Tibial nerve (tissue), 4 donors: ENCODE data around the gene KIRREL3. TPM values are rescaled to one million over a fixed set of nuclear protein-coding genes. Genes with fewer than 3 reads are reported as not detected.

ENCODE experiments used
- DNase-seq, 2 donors: peaks; one replicate each; pipeline ENCODE4 v3.0.0-alpha.2; 2019; ENCODE audit warnings: low spot score in 2 of 2
- H3K27ac ChIP-seq, 4 donors: fragments of 200-600 bp; sonication (generic) in 3 of 4; one replicate each; pipeline ENCODE4 v1.5.1; 2017 to 2019; ENCODE audit warnings: mild to moderate bottlenecking in 1 of 4
- H3K27me3 ChIP-seq, 2 donors: fragments of 200-600 bp; sonication (generic) in 1 of 2; one replicate each; pipeline versions ENCODE4 v1.5.1 to v1.6.0; 2017 to 2019
- H3K36me3 ChIP-seq, 3 donors: fragments of 200-600 bp; sonication (generic); one replicate each; pipeline ENCODE4 v1.5.1; 2018 to 2019
- H3K4me1 ChIP-seq, 4 donors: fragments of 200-600 bp; sonication (generic) in 3 of 4; one replicate each; pipeline ENCODE4 v1.5.1; 2017 to 2019
- H3K4me3 ChIP-seq, 4 donors: fragments of 200-600 bp; sonication (generic) in 3 of 4; one replicate each; pipeline ENCODE4 v1.5.1; 2017 to 2019; ENCODE audit warnings: mild to moderate bottlenecking in 1 of 4, moderate library complexity in 1 of 4
- H3K9me3 ChIP-seq, 4 donors: fragments of 200-600 bp; sonication (generic) in 3 of 4; one replicate each; pipeline ENCODE4 v1.5.1; 2017 to 2019
- CTCF ChIP-seq, 5 experiments: fragments of 200-600 bp in 3 of 5; fragments of 450-650 bp in 2 of 5; sonication (generic) in 3 of 5; IDR thresholded peaks; one replicate each; pipeline ENCODE4 v1.5.1; 2016 to 2019; ENCODE audit warnings: antibody characterized with exemption in 5 of 5, mild to moderate bottlenecking in 3 of 5, moderate library complexity in 2 of 5
- EP300 ChIP-seq, 2 donors: sonication (generic); formaldehyde crosslinking; IDR thresholded peaks; one replicate each; pipeline ENCODE4 v1.6.1; 2017; ENCODE audit warnings: antibody characterized with exemption in 2 of 2, mild to moderate bottlenecking in 1 of 2
- POLR2A ChIP-seq, 2 donors: fragments of 450-650 bp; IDR thresholded peaks; one replicate each; pipeline ENCODE4 v1.6.1; 2017; ENCODE audit warnings: antibody characterized with exemption in 2 of 2, mild to moderate bottlenecking in 2 of 2, moderate library complexity in 2 of 2
- WGBS, 2 donors: methylation state at CpG; one replicate each; pipeline ENCODE4 v1.1.5; 2018; 5-methylcytosine and 5-hydroxymethylcytosine counted together
- total RNA-seq, 4 donors: library from RNA; depleted of rRNA; stranded (reverse); fragments of >200 nt; gene quantifications; one replicate each; pipeline ENCODE4 v1.1.0, GENCODE V29; 2016

The KIRREL3 gene
- total RNA-seq, 4 donors from 2014 or later, result not detected

GRCh38 chr11:126738295-126739031, 262.1 kb downstream of the KIRREL3 start:
- TF ChIP-seq EP300 (IDR thresholded peaks at IDR 0.05), result no peak
- TF ChIP-seq POLR2A (IDR thresholded peaks at IDR 0.05), result no peak
- no peak for TF ChIP-seq CTCF (IDR thresholded peaks at IDR 0.05)
- H3K27ac ChIP-seq, result no peak overlapping the region
- H3K4me3 ChIP-seq, result no peak overlapping the region
- no peaks in the 10 kb centered on the region for H3K4me1 ChIP-seq
- 66 to 76% methylated on average over 9 of the region's 9 CpGs for WGBS, 2 donors
- no peaks in the 10 kb centered on the region for H3K9me3 ChIP-seq
- no peak for DNase-seq
- no peaks in the 10 kb centered on the region for H3K36me3 ChIP-seq
- H3K27me3 ChIP-seq, result peaks cover 0 to 3% of the 10 kb centered on the region in 2 donors

- H3K27ac ChIP-seq, result no peak overlapping the region
- no peaks in the 10 kb centered on the region for H3K9me3 ChIP-seq
- no peak for DNase-seq
- H3K36me3 ChIP-seq, result no peaks in the 10 kb centered on the region
- WGBS, 2 donors, result 69 to 72% methylated on average over 11 of the region's 12 CpGs
- H3K4me3 ChIP-seq, result no peak overlapping the region
- TF ChIP-seq EP300 (IDR thresholded peaks at IDR 0.05), result no peak
- peaks cover 0 to 3% of the 10 kb centered on the region in 2 donors for H3K27me3 ChIP-seq
- no peaks in the 10 kb centered on the region for H3K4me1 ChIP-seq
These were observed 263.6 kb downstream of the KIRREL3 start for GRCh38 chr11:126736682-126737572.

GRCh38 chr11:126734752-126735151, 265.8 kb downstream of the KIRREL3 start:
- Histone ChIP-seq H3K9me3 (no peaks in the 10 kb centered on the region), H3K4me3 (no peak overlapping the region), H3K27ac (no peak overlapping the region), H3K4me1 (no peaks in the 10 kb centered on the region), H3K27me3 (peaks cover 0 to 3% of the 10 kb centered on the region in 2 donors), H3K36me3 (no peaks in the 10 kb centered on the region)
- 43 to 50% methylated on average over 7 of the region's 7 CpGs for WGBS, 2 donors
- DNase-seq, result no peak
- TF ChIP-seq POLR2A (IDR thresholded peaks at IDR 0.05), result no peak
- no peak for TF ChIP-seq EP300 (IDR thresholded peaks at IDR 0.05)
- TF ChIP-seq CTCF (IDR thresholded peaks at IDR 0.05), result no peak

- Histone ChIP-seq H3K27ac (no peak overlapping the region), H3K9me3 (no peaks in the 10 kb centered on the region), H3K36me3 (no peaks in the 10 kb centered on the region), H3K4me1 (no peaks in the 10 kb centered on the region), H3K4me3 (no peak overlapping the region), H3K27me3 (peaks cover 0 to 3% of the 10 kb centered on the region in 2 donors)
- 60 to 69% methylated on average over 2 of the region's 2 CpGs for WGBS, 2 donors
- no peak for DNase-seq
- TF ChIP-seq CTCF (IDR thresholded peaks at IDR 0.05), result no peak
- no peak for TF ChIP-seq POLR2A (IDR thresholded peaks at IDR 0.05)
- TF ChIP-seq EP300 (IDR thresholded peaks at IDR 0.05), result no peak
These were observed 266.9 kb downstream of the KIRREL3 start for GRCh38 chr11:126733685-126734084.

GRCh38 chr11:126732981-126733380, 267.6 kb downstream of the KIRREL3 start:
- TF ChIP-seq CTCF (IDR thresholded peaks at IDR 0.05) (no peak), EP300 (IDR thresholded peaks at IDR 0.05) (no peak), POLR2A (IDR thresholded peaks at IDR 0.05) (no peak)
- H3K4me3 ChIP-seq, result no peak overlapping the region
- H3K27me3 ChIP-seq, result peaks cover 0 to 3% of the 10 kb centered on the region in 2 donors
- no peak for DNase-seq
- H3K36me3 ChIP-seq, result no peaks in the 10 kb centered on the region
- no peak overlapping the region for H3K27ac ChIP-seq
- 63 to 65% methylated on average over 4 of the region's 4 CpGs for WGBS, 2 donors
- H3K4me1 ChIP-seq, result no peaks in the 10 kb centered on the region
- H3K9me3 ChIP-seq, result no peaks in the 10 kb centered on the region
